OCI-LY7 (cell line): ENCODE measurements around the gene CTNS. TPM values are rescaled to one million over a fixed set of nuclear protein-coding genes. Genes with fewer than 3 reads are reported as not detected.

Experiments
- BruUV-seq: library from RNA; stranded (reverse); fragments of 400-500 nt; replicated peaks from 2 replicates; lab custom pipeline; 2021; lab: Mats Ljungman, UMichigan
- CTCF ChIA-PET: fragments of 300-600 bp; sonication (Branson Sonifier 250); formaldehyde crosslinking; loops from one replicate; lab custom pipeline; 2022; ENCODE audit warnings: antibody characterized with exemption; ENCODE audit not compliant: unreplicated experiment; lab: Charles Lee
- POLR2A ChIA-PET: fragments of 300-600 bp; sonication (Branson Sonifier 250); formaldehyde crosslinking; loops from one replicate; lab custom pipeline; 2022; ENCODE audit warnings: antibody characterized with exemption; lab: Charles Lee
- DNase-seq: peaks from one replicate; pipeline ENCODE4 v3.0.0-alpha.2; 2015; ENCODE audit warnings: low spot score
- H2AFZ ChIP-seq: fragments of 200-600 bp; sonication (generic), shearing (Covaris generic); 2 replicates; pipeline ENCODE4 v1.6.1; 2014; ENCODE audit warnings: mild to moderate bottlenecking, antibody characterized with exemption, low read length, moderate library complexity
- H3K27ac ChIP-seq: fragments of 200-600 bp; sonication (generic); 2 replicates; pipeline ENCODE4 v1.5.1; 2014; ENCODE audit warnings: mixed run types, low read depth, mild to moderate bottlenecking, moderate library complexity, low read length, inconsistent platforms; ENCODE audit not compliant: poor library complexity, severe bottlenecking
- H3K36me3 ChIP-seq: fragments of 200-600 bp; sonication (generic); 2 replicates; pipeline ENCODE4 v1.6.1; 2014; ENCODE audit warnings: mild to moderate bottlenecking, antibody characterized with exemption, low read length, moderate library complexity, mixed read lengths; ENCODE audit not compliant: insufficient read depth
- H3K4me1 ChIP-seq: fragments of 200-600 bp; sonication (generic); 2 replicates; pipeline ENCODE4 v1.5.1; 2014; ENCODE audit warnings: mild to moderate bottlenecking, low read length; ENCODE audit not compliant: insufficient read depth, poor library complexity, severe bottlenecking
- H3K4me2 ChIP-seq: fragments of 200-600 bp; sonication (generic); 2 replicates; pipeline ENCODE4 v1.6.1; 2014; ENCODE audit warnings: mild to moderate bottlenecking, low read length
- H3K4me3 ChIP-seq: fragments of 200-600 bp; sonication (generic); 2 replicates; pipeline ENCODE4 v1.5.1; 2014; ENCODE audit warnings: mild to moderate bottlenecking, low read depth, low read length; ENCODE audit not compliant: poor library complexity, severe bottlenecking
- H3K79me2 ChIP-seq: fragments of 200-600 bp; sonication (generic); 2 replicates; pipeline ENCODE4 v1.6.1; 2016; ENCODE audit warnings: low read depth, mild to moderate bottlenecking, low read length, moderate library complexity, mixed read lengths; ENCODE audit not compliant: insufficient read depth
- H3K9me2 ChIP-seq: fragments of 200-600 bp; sonication (generic); 2 replicates; pipeline ENCODE4 v1.6.1; 2016; ENCODE audit warnings: mild to moderate bottlenecking, low read length, mixed read lengths; ENCODE audit not compliant: insufficient read depth
- H3K9me3 ChIP-seq: fragments of 200-600 bp; sonication (generic); 2 replicates; pipeline ENCODE4 v1.6.1; 2014; ENCODE audit warnings: mild to moderate bottlenecking, mixed run types, low read length, mixed read lengths
- H4K20me1 ChIP-seq: fragments of 200-600 bp; sonication (generic); 2 replicates; pipeline ENCODE4 v1.6.1; 2014; ENCODE audit warnings: mild to moderate bottlenecking, antibody characterized with exemption, low read length, moderate library complexity, mixed read lengths; ENCODE audit not compliant: insufficient read depth
- EZH2phosphoT487 ChIP-seq: fragments of 200-600 bp; sonication (generic); IDR thresholded peaks from 2 replicates; pipeline ENCODE4 v1.6.1; 2018; ENCODE audit warnings: low read depth, borderline replicate concordance, mild to moderate bottlenecking, mixed run types, antibody characterized with exemption, low read length, moderate library complexity, mixed read lengths
- intact Hi-C: fragments of 100-400 bp; cut with micrococcal nuclease; formaldehyde crosslinking; loops from one replicate; pipeline ENCODE4 v1.10.0; 2022; ENCODE audit not compliant: unreplicated experiment
- total RNA-seq, 2 experiments: library from RNA; depleted of rRNA in 1 of 2; stranded (reverse); fragments of >200 nt in 1 of 2; shearing (Covaris generic) in 1 of 2; gene quantifications; 2 replicates each; pipeline ENCODE4 v1.2.3, GENCODE V29; 2014 to 2022
- TF ChIP-seq, protein P1 (sequence below): fragments of 200-600 bp; sonication (generic); conservative IDR thresholded peaks from 2 replicates; pipeline ENCODE4 v1.5.1; 2014; ENCODE audit warnings: mild to moderate bottlenecking, antibody characterized with exemption, low read length, moderate library complexity, mixed read lengths

The CTNS gene
- total RNA-seq, 2 experiments from 2014 or later = 5.6 to 13.6 TPM

DNA sequence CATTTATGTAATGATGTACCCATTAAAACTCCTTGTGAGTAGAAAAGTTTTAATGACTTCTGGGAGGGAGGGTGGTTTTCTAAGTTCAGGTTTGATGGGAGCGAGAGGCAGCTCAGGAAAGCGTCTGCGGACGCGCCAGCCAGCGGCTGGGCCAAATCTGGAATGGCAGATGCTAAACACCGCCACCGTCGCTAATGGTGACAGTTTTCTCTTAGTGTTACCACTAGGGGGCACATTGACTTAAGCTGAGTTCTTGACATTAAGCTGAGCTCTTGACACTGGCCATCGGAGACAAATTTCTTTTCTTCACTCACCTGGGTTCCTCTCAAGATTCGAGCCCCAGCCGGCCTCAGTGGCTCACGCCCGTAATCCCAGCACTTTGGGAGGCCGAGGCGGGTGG is 34.1 kb upstream of the CTNS start:
- no TSS peak for BruUV-seq
- Histone ChIP-seq H3K9me2 (no peaks in the 10 kb centered on the region), H3K36me3 (peaks cover 14% of the 10 kb centered on the region), H3K9me3 (no peaks in the 10 kb centered on the region), H3K4me2 (no peak overlapping the region), H3K4me1 (no peaks in the 10 kb centered on the region), H3K27ac (no peak overlapping the region), H3K4me3 (no peak overlapping the region), H3K79me2 (no peaks in the 10 kb centered on the region), H2AFZ (no peak overlapping the region), H4K20me1 (no peaks in the 10 kb centered on the region)
- intact Hi-C loops = loop anchor here (2.0 kb wide), 2 partner anchors 44 to 66 kb away; partner anchors contain the start of genes EMC6 and TAX1BP3
- ChIA-PET CTCF (interaction anchor here (0.6 to 1.0 kb wide), 2 partner anchors 34 to 136 kb away, joined by 3 to 4 read pairs; partner anchors contain the start of genes CTNS and SHPK), POLR2A (interaction anchor here (1.4 kb wide), 1 partner anchor 15 kb away, joined by 3 read pairs; no protein-coding TSS in a partner anchor)
- DNase-seq = peak; percentile 84
- TF ChIP-seq, protein P1, sequence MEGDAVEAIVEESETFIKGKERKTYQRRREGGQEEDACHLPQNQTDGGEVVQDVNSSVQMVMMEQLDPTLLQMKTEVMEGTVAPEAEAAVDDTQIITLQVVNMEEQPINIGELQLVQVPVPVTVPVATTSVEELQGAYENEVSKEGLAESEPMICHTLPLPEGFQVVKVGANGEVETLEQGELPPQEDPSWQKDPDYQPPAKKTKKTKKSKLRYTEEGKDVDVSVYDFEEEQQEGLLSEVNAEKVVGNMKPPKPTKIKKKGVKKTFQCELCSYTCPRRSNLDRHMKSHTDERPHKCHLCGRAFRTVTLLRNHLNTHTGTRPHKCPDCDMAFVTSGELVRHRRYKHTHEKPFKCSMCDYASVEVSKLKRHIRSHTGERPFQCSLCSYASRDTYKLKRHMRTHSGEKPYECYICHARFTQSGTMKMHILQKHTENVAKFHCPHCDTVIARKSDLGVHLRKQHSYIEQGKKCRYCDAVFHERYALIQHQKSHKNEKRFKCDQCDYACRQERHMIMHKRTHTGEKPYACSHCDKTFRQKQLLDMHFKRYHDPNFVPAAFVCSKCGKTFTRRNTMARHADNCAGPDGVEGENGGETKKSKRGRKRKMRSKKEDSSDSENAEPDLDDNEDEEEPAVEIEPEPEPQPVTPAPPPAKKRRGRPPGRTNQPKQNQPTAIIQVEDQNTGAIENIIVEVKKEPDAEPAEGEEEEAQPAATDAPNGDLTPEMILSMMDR = peak; percentile 82
- no peak for TF ChIP-seq EZH2phosphoT487

DNA sequence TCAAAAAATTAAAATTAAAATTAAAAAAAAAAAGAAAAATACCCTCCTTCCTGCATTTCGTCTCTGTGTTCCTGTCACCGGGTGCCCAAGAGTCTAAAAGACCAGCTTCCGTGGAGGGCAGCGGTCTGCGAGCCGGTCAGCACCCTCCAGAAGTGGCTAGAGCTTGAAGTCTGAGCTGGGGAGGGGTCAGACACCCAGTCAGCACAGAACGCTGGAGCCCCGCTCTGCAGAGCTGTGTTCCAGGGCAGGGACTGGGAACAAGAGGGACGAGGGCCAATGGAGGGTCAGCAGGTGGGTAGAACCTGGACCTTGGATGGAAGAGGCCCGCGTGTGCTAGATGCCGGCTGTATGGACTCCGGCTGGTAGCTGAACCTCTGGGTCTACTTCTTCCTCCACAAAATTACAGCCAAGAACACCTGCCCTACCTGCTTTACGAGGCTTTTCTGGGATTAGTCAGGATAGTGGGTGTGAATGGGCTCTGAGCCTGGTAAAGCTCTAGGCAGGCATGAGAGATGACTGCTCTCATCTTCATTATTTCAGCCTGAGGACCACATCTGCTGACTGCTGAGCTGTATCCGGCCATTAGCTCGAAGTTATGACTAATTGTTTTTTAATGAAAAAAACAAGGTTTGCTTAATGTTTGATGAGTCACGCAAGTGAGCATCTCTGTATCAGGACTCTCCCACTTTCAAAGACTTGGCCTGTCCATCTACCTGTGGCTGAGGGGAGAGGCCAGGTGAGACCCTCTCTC is 33.3 kb upstream of the CTNS start:
- no peaks in the 10 kb centered on the region for H3K79me2 ChIP-seq
- H3K4me3 ChIP-seq = no peak overlapping the region
- TF ChIP-seq EZH2phosphoT487 = no peak
- TF ChIP-seq, protein P1 = no peak
- no peaks in the 10 kb centered on the region for H3K9me2 ChIP-seq
- intact Hi-C loops = loop anchor here (2.0 kb wide), 2 partner anchors 44 to 66 kb away; partner anchors contain the start of genes EMC6 and TAX1BP3
- H2AFZ ChIP-seq = no peak overlapping the region
- no peaks in the 10 kb centered on the region for H4K20me1 ChIP-seq
- no peak overlapping the region for H3K27ac ChIP-seq
- H3K9me3 ChIP-seq = no peaks in the 10 kb centered on the region
- H3K4me1 ChIP-seq = no peaks in the 10 kb centered on the region
- no TSS peak for BruUV-seq
- no peak for DNase-seq
- H3K36me3 ChIP-seq = peaks cover 22% of the 10 kb centered on the region
- POLR2A ChIA-PET = no interaction called here
- CTCF ChIA-PET = interaction anchor here (0.6 to 1.0 kb wide), 2 partner anchors 33 to 135 kb away, joined by 3 to 4 read pairs; partner anchors contain the start of genes CTNS and SHPK
- H3K4me2 ChIP-seq = no peak overlapping the region

DNA sequence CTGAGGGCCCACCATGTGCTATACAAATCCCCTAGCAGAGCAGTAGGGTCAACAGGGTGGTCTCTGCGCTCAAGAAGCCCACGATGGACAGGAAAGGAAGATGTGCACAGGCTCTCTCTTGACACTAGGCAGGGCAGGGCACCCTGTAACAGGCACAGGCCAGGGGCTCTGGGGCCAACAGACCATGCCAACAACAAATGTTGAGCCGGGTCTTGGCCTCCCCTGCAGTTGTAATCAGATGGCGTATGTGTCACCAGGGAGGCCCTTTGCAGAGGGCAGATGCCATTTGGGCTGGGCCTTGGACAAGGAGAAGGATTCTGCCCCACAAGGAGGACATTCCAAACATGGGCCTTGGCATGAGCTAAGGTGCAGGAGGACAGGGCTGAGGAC is 32.7 kb upstream of the CTNS start:
- CTCF ChIA-PET = no interaction called here
- Histone ChIP-seq H2AFZ (no peak overlapping the region), H3K4me3 (no peak overlapping the region), H4K20me1 (no peaks in the 10 kb centered on the region), H3K9me3 (no peaks in the 10 kb centered on the region), H3K9me2 (no peaks in the 10 kb centered on the region), H3K4me1 (no peaks in the 10 kb centered on the region), H3K27ac (no peak overlapping the region), H3K4me2 (no peak overlapping the region), H3K79me2 (no peaks in the 10 kb centered on the region), H3K36me3 (peaks cover 25% of the 10 kb centered on the region)
- POLR2A ChIA-PET = no interaction called here
- BruUV-seq = no TSS peak
- DNase-seq = no peak
- intact Hi-C loops = loop anchor here (2.0 kb wide), 2 partner anchors 43 to 65 kb away; partner anchors contain the start of genes EMC6 and TAX1BP3
- TF ChIP-seq, protein P1 = no peak
- TF ChIP-seq EZH2phosphoT487 = no peak
